ENCODE data around the gene MPRIP. TPM values are rescaled to one million over a fixed set of nuclear protein-coding genes. Genes with fewer than 3 reads are reported as not detected.
A peak's percentile ranks its signal among the peaks of the same experiment; 100 is the strongest.

Gene MPRIP
- total and polyA plus RNA-seq, 8 donors = 80.2 to 518 (median 190) TPM

- DNase-seq = no peak
- intact Hi-C loops (cut with DNase I; ENCODE audit: low total_unique reads) = no loop called here
- WGBS, 5 donors = 86 to 94% (median 90%) methylated on average over 7 of the region's 7 CpGs
- H3K4me1 ChIP-seq = peaks cover 13 to 54% (median 36%) of the 10 kb centered on the region in 4 donors
- H3K9me3 ChIP-seq = no peaks in the 10 kb centered on the region
- TF ChIP-seq POLR2A (IDR thresholded peaks at IDR 0.05) (no peak), EP300 (IDR thresholded peaks at IDR 0.05) (no peak), POLR2AphosphoS5 (IDR thresholded peaks at IDR 0.05) (no peak), CTCF (IDR thresholded peaks at IDR 0.05) (no peak)
- H3K27me3 ChIP-seq = no peaks in the 10 kb centered on the region
- no peaks in the 10 kb centered on the region for H3K36me3 ChIP-seq
- H3K4me3 ChIP-seq = no peak overlapping the region
- peak overlapping the region in 1 of 5 donors; percentile 20 for H3K27ac ChIP-seq
Measured at GRCh38 chr17:17033466-17033865, 8.8 kb upstream of the MPRIP start.

- DNase-seq = no peak
- Histone ChIP-seq H3K9me3 (no peaks in the 10 kb centered on the region), H3K27ac (peak overlapping the region in 1 of 5 donors; percentile 29), H3K4me3 (no peak overlapping the region), H3K36me3 (no peaks in the 10 kb centered on the region), H3K4me1 (peaks cover 10 to 49% (median 30%) of the 10 kb centered on the region in 4 donors), H3K27me3 (no peaks in the 10 kb centered on the region)
- TF ChIP-seq POLR2AphosphoS5 (IDR thresholded peaks at IDR 0.05) = no peak
- no peak for TF ChIP-seq POLR2A (IDR thresholded peaks at IDR 0.05)
- no peak for TF ChIP-seq EP300 (IDR thresholded peaks at IDR 0.05)
- no peak for TF ChIP-seq CTCF (IDR thresholded peaks at IDR 0.05)
- intact Hi-C loops (cut with DNase I; ENCODE audit: low total_unique reads) = no loop called here
Measured at GRCh38 chr17:17034026-17034425, 8.2 kb upstream of the MPRIP start.

DNA sequence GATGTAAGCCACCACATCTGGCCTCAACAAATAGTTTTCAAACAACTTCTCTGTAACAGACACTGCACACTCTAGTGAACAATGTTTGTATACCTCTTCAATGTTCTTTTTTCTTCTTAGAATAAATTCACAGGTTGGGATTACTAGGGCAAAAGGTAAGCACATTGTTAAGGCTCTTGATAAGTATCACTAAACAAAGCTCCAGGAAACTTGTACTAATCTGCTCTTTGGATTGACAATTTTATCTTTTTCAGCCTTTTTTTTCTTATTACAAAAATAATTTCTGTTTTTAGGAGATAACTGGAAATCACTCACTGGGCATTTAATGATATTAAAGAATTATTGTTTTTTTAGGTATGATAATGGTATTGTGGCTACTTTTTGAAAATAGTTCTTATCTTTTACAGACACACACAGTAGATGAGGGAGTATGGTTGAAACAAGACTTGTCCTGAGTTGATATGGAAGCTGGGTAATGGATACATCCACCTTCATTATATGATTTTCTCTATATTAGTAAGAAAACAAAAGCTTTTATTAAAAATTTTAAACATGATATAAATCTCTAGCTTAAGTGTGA lies 7.7 kb upstream of the MPRIP start:
- no peaks in the 10 kb centered on the region for H3K27me3 ChIP-seq
- H3K4me1 ChIP-seq = peaks cover 10 to 45% (median 25%) of the 10 kb centered on the region in 4 donors
- TF ChIP-seq EP300 (IDR thresholded peaks at IDR 0.05) (no peak), POLR2A (IDR thresholded peaks at IDR 0.05) (no peak), CTCF (IDR thresholded peaks at IDR 0.05) (no peak), POLR2AphosphoS5 (IDR thresholded peaks at IDR 0.05) (no peak)
- no peaks in the 10 kb centered on the region for H3K9me3 ChIP-seq
- intact Hi-C loops (cut with DNase I; ENCODE audit: low total_unique reads) = no loop called here
- no peak overlapping the region for H3K4me3 ChIP-seq
- DNase-seq = no peak
- H3K27ac ChIP-seq = peak overlapping the region in 1 of 5 donors; percentile 29
- H3K36me3 ChIP-seq = no peaks in the 10 kb centered on the region

DNA sequence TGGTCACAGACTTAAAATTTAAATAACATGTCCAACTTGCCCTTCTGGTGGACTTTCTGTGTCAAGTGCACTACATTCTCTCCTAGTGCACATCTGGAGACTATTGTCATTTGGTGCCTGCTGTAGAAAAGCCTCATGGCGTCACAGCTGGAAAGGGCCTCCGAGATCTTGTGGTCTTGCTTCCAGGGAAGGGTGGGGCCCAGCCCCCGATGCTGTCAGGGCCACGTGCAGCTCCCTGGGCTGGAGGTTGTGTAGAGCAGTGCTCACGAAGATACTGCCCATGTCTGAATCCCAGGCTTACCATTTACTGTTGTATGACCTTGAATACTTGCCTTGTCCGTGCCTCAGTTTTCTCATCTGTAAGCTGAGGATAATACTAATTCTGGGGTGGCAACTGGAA lies 6.8 kb upstream of the MPRIP start:
- intact Hi-C loops (cut with DNase I; ENCODE audit: low total_unique reads) = no loop called here
- WGBS, 5 donors = 70 to 79% (median 72%) methylated on average over 6 of the region's 6 CpGs
- TF ChIP-seq CTCF (IDR thresholded peaks at IDR 0.05) (no peak), POLR2A (IDR thresholded peaks at IDR 0.05) (no peak), EP300 (IDR thresholded peaks at IDR 0.05) (no peak), POLR2AphosphoS5 (IDR thresholded peaks at IDR 0.05) (no peak)
- no peak for DNase-seq
- H3K4me3 ChIP-seq = no peak overlapping the region
- no peaks in the 10 kb centered on the region for H3K27me3 ChIP-seq
- no peaks in the 10 kb centered on the region for H3K36me3 ChIP-seq
- H3K4me1 ChIP-seq = peaks cover 10 to 45% (median 23%) of the 10 kb centered on the region in 4 donors
- H3K9me3 ChIP-seq = no peaks in the 10 kb centered on the region
- H3K27ac ChIP-seq = peak overlapping the region in 1 of 5 donors; percentile 76
